ENCODE results near the gene CAMTA1.

Gene CAMTA1

DNA sequence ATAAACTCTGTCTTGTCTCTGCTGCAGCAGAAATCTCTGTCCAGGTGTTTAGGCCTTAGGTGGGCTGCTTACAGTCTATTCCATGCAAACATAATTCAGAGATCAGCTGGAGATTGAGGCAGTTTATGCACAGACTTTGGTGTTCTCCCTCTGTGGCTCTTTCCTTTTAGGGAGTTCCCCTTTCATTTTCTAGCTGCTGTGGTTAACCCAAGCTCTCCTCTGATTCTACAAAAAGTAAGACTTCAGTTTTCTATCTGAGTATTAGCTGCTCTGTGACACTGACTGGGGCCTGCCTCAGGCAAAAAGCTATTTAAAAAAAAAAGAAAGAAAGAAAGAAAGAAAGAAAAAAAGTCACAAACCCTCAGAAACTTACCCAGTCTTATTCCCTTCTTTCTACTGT lies 211.1 kb downstream of the CAMTA1 start:
- ATAC-seq (peak; percentile 84), DNase-seq (ENCODE audit: low spot score in 2 of 2) (no peak)
- H3K27ac Mint-ChIP-seq = no peak overlapping the region
- no peaks in the 10 kb centered on the region for H3K4me1 Mint-ChIP-seq
- H3K9me3 Mint-ChIP-seq = peaks cover 7% of the 10 kb centered on the region
- H3K4me3 Mint-ChIP-seq = no peak overlapping the region
- no peaks in the 10 kb centered on the region for H3K36me3 Mint-ChIP-seq

DNA sequence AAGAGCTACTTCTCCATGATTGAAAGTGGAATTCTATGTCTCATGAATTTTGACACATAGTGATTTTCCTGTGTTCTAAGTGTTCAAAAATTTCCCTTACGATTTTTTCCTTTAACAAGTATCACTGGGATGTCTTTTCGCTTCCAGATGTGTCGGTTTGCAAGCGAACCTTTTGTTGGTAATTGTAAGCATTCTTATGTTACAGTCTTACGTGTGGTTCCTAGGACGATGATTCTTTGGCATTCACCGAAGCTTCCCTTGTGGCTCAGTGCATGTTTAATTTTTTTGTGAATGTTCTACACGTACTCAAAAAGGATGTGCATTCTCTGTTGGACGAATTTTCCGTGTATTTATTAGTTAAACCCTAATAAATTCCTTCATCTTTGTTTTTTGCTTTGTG lies 211.6 kb downstream of the CAMTA1 start:
- no peak for ATAC-seq
- Mint-ChIP-seq H3K4me1 (no peaks in the 10 kb centered on the region), H3K36me3 (no peaks in the 10 kb centered on the region), H3K4me3 (no peak overlapping the region), H3K9me3 (peaks cover 7% of the 10 kb centered on the region), H3K27ac (no peak overlapping the region)
- no peak for DNase-seq (ENCODE audit: low spot score in 2 of 2)

DNA sequence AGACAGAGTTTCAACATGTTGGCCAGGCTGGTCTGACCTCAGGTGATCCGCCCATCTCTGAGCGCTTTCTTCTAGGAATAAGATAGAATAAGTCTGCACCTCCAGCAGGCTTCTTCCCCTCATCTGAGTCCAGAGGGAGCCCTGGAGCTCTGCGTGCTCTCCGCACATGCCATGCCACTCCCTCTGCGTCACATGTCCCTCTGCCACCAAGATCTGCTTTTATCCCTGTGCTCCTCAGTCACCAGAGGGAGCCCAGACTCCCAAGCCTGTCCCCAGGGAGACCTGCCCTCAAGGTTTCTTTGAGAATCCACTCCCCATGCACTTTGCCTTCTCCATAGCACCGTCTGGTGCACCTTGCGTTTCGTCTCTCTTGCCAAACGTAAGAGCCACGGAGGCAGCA lies 213.0 kb downstream of the CAMTA1 start:
- Mint-ChIP-seq H3K27ac (no peak overlapping the region), H3K9me3 (peaks cover 7% of the 10 kb centered on the region), H3K36me3 (no peaks in the 10 kb centered on the region), H3K4me3 (no peak overlapping the region), H3K4me1 (no peaks in the 10 kb centered on the region)
- no peak for DNase-seq (ENCODE audit: low spot score in 2 of 2)
- ATAC-seq = no peak

DNA sequence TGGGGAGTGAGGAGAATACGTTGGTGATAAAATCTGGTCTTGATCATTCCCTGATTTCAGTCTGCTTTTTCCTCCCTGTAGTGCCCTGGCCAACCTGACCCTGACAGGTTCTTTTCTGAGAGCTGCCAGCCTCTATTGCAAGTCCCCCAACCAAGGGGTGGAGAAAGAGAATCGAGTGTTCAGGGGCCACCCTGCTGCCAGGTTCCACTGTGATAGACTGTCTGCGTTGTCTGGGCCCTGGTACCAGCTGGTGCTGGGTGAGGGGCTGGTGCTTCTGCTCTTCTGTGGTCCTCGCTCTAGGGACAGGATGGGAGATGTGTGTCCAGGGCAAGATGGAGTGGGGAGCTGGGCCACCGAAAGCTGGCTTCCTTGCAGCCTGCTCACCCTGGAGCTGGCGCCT lies 214.6 kb downstream of the CAMTA1 start:
- DNase-seq (ENCODE audit: low spot score in 2 of 2) (no peak), ATAC-seq (no peak)
- H3K36me3 Mint-ChIP-seq = no peaks in the 10 kb centered on the region
- H3K27ac Mint-ChIP-seq = no peak overlapping the region
- H3K4me3 Mint-ChIP-seq = no peak overlapping the region
- H3K9me3 Mint-ChIP-seq = no peaks in the 10 kb centered on the region
- no peaks in the 10 kb centered on the region for H3K4me1 Mint-ChIP-seq

DNA sequence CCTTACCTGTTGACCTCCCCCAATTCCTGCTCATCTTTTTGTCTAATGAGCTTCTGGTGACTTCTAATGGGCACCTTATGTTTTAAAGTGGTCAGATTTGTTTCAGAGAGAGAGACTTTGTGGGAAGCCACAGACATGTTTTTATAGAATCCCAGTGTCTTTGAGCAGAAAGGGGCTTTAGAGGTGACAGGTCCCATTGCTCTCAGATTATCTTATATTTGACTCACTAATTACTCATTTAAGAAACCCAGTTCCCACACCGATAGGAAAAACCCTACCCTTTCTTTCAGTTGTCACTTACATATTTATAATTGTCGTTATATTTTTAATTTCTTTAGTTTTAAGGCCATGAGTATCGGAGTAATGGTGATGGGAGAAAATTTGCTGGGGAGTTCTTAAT lies 215.5 kb downstream of the CAMTA1 start:
- no peak overlapping the region for H3K4me3 Mint-ChIP-seq
- no peaks in the 10 kb centered on the region for H3K4me1 Mint-ChIP-seq
- no peak overlapping the region for H3K27ac Mint-ChIP-seq
- H3K9me3 Mint-ChIP-seq = no peaks in the 10 kb centered on the region
- DNase-seq (ENCODE audit: low spot score in 2 of 2) = no peak
- no peaks in the 10 kb centered on the region for H3K36me3 Mint-ChIP-seq
- ATAC-seq = peak; percentile 31

DNA sequence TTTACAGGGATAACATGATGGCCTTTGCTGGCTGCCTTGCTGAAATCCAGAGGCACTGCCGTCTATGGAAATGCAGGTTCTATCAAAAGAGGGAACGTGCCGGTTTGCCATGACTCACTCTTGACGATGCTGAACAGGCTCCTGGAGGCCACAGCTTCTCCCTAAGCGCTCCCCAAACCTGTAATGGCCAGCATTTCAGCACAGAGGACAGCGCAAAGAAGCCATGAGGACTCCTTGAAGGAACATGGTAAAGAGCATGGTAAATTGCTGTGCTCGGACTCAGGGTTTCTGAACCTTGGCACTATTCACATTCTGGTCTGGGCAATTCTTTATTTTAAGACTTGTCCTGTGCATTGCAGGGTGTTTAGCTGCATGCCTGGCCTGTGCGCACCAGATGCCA lies 217.5 kb downstream of the CAMTA1 start:
- Mint-ChIP-seq H3K9me3 (no peaks in the 10 kb centered on the region), H3K4me1 (no peaks in the 10 kb centered on the region)

DNA sequence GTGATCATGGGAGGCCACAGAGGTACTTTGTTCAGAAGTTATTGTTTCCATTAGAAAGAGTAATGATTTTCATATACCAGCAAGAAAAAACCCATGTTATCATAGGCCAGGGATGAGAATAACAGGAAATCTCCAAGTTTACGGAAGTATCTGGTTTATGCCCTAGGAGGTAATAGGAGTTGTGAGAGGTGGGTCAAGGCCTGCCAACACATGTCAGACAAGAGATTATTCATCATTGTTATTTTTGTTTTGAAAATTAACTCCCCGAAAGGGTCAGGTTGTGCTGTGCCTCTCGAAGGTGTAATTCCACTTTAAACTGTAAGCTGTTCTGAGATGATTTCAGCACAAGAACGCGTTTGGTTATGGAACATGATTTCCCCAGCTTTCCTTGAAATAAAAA lies 218.4 kb downstream of the CAMTA1 start:
- H3K9me3 Mint-ChIP-seq = no peaks in the 10 kb centered on the region
- H3K36me3 Mint-ChIP-seq = no peaks in the 10 kb centered on the region
- no peak for ATAC-seq
- H3K4me1 Mint-ChIP-seq = no peaks in the 10 kb centered on the region
- no peak overlapping the region for H3K4me3 Mint-ChIP-seq
- no peak overlapping the region for H3K27ac Mint-ChIP-seq
- DNase-seq (ENCODE audit: low spot score in 2 of 2) = no peak

More for the DNA sequence above, 217.5 kb downstream of the CAMTA1 start:
- Mint-ChIP-seq H3K4me3 (no peak overlapping the region), H3K36me3 (no peaks in the 10 kb centered on the region), H3K27ac (no peak overlapping the region)
- no peak for DNase-seq (ENCODE audit: low spot score in 2 of 2)
- no peak for ATAC-seq

DNA sequence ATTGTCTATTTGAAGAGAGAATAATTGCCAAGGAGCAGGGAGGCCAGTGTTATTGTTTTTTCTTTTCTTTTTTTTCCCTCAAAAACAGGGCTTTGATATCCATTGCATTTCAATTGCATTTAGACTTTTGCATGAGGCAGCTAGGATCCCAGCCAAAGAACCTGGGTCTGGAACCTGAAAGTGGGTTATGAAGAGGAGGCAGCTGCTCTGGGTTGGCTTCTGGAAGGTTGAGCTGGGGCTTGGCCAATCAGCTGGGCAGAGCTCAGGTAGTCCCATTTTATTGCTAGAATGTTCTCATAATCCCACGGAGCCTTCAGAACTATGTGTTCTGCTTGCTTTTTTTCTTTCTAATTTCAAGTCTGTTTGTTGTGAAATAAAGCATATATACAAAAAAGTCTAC lies 218.9 kb downstream of the CAMTA1 start:
- ATAC-seq (no peak), DNase-seq (ENCODE audit: low spot score in 2 of 2) (no peak)
- Mint-ChIP-seq H3K4me1 (no peaks in the 10 kb centered on the region), H3K9me3 (no peaks in the 10 kb centered on the region), H3K27ac (no peak overlapping the region), H3K4me3 (no peak overlapping the region), H3K36me3 (no peaks in the 10 kb centered on the region)

DNA sequence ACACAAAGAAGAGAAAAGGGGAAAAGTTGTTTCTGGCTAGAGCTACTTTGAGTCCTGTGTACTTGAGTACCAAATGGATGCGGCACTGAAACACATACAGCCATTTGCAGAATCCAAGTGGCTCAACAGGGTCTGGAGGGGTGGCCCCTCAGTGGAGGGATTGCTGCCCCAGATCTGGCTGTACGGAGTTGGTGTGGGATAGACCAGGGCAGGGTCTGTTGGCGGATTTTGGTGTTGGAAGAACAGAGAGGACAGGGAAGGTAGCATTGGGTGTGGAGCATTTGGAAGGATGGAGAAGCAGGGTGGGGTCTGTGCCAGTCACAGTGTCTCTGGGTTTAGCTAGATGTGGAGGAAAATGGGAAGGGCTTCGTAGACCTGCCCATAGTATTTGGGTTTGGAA lies 220.5 kb downstream of the CAMTA1 start:
- Mint-ChIP-seq H3K9me3 (no peaks in the 10 kb centered on the region), H3K4me1 (no peaks in the 10 kb centered on the region), H3K36me3 (no peaks in the 10 kb centered on the region), H3K27ac (no peak overlapping the region), H3K4me3 (no peak overlapping the region)
- DNase-seq (ENCODE audit: low spot score in 2 of 2) (no peak), ATAC-seq (no peak)

DNA sequence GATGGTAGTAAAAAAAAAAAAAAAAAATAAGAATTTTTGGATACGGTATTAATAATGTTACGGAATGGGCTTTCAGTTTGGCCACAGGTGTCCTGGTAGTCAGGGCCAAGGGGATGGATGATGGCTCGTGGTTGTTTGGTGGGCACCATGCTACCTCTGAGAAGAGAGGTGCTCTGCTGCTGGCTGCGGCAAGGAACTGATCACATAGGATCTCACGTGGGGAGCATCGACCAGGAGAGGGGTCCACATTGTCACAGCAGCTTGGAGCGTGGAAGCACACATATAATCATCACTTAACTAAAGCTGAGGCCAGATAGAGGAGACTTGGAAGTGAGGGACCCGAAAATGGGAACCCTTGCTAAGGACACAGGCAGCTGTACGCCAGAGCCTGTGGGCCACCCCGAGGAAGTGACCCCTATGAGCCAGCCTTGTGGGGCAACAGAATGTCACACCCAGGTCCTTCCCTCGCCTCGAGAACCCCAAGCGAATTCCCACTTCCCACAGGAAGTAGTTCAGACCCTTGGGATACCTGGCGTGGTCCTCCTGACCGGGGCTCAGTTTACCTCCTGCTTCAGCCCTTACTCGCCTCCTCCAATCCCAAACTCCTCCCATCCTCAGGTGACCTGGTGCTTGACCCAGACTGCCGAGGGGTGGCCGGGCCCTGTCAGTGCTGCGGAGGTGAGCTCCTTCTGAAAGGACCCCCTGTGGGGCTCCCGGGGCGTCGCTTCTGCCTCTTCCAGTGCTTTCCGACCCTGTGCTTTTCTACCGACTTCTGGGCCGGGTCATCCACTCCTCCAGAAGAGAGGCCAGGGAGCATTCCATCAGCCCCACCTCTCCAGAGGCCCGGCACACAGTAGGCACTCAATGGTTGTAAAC lies 222.0 kb downstream of the CAMTA1 start:
- no peaks in the 10 kb centered on the region for H3K36me3 Mint-ChIP-seq
- ATAC-seq (no peak), DNase-seq (ENCODE audit: low spot score in 2 of 2) (no peak)
- no peak overlapping the region for H3K4me3 Mint-ChIP-seq
- H3K4me1 Mint-ChIP-seq = no peaks in the 10 kb centered on the region
- no peak overlapping the region for H3K27ac Mint-ChIP-seq
- H3K9me3 Mint-ChIP-seq = no peaks in the 10 kb centered on the region

DNA sequence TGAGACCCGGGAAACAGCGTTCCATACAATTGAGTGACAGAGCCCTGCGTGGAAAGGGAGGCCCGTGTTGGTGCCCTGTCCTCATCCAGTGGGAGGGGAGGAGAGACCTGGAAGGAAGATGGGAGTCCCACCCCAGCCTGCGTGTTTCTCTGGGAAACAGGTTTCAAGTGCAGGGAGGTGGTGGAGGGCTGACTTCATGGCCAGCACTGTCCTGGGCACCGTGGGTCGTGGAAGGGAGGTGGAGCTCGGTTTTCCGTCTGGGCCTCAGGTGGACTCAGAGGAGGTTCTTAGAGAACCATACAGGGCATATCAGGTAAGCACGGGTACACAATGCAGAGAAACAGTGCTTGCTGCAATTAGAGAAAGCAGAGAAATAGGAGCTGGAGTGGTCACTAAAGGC lies 222.6 kb downstream of the CAMTA1 start:
- no peaks in the 10 kb centered on the region for H3K36me3 Mint-ChIP-seq
- H3K9me3 Mint-ChIP-seq = no peaks in the 10 kb centered on the region
- DNase-seq (ENCODE audit: low spot score in 2 of 2) = no peak
- H3K4me1 Mint-ChIP-seq = no peaks in the 10 kb centered on the region
- no peak overlapping the region for H3K27ac Mint-ChIP-seq
- H3K4me3 Mint-ChIP-seq = no peak overlapping the region
- no peak for ATAC-seq

DNA sequence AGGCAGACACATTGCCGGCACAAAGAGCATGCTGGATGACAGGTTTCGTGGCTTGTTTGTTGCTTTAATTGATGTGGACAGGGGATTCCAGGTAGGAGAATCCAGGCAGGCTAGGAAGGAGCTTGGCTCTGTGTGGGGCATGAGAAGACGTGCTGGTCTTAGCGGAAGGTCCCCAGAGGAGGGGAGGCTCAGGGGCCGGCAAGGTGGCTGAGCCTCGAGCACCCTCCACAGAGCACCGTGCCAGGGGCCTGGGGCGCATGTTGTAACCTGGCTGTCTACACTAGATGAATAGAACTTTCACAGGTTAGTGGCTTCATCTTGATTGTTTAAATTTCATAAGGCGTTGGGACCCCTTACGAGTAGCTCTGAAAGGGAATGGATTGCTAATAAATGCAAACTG lies 223.1 kb downstream of the CAMTA1 start:
- no peak for ATAC-seq
- no peak for DNase-seq (ENCODE audit: low spot score in 2 of 2)
- no peaks in the 10 kb centered on the region for H3K4me1 Mint-ChIP-seq
- H3K9me3 Mint-ChIP-seq = no peaks in the 10 kb centered on the region
- H3K4me3 Mint-ChIP-seq = no peak overlapping the region
- H3K36me3 Mint-ChIP-seq = no peaks in the 10 kb centered on the region
- H3K27ac Mint-ChIP-seq = no peak overlapping the region

DNA sequence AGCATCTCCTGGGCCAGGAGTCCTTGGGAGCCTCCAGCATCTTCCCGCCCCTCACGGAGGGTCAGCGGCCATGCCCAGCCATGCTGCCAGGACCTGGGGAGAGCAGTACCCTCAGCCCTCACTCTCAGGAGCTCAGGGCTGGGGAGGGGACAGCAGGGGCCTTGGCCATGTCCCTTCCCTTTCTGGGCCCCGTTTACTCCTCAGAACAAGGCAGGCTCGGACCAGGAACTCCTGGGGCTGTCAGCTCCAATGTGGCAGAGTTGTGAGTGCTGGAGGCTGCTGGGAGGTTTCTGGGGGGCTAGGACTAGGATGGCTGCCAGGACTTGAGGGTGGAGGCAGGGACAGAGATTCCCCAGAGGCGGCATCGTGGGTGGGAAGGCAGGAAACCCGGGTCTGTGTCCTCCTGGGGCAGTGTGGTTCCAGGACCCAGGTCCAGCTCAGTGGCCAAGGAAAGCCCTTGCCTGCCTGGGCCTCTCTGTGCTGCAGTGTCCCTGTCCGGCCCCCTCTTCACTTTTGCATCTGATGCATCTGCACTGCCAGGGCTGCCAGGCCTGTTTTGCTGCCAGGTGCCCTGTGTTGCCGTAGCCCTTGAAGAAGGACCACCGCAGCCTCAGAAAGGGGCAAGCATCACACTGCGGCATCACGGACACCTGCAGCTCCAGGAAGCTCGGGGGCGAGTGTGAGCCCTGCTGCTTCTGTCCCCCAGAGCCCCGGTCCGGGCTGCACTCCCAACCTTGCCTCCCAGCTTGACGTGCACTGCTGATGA lies 223.9 kb downstream of the CAMTA1 start:
- DNase-seq (ENCODE audit: low spot score in 2 of 2) (no peak), ATAC-seq (no peak)
- Mint-ChIP-seq H3K4me3 (no peak overlapping the region), H3K9me3 (no peaks in the 10 kb centered on the region), H3K4me1 (no peaks in the 10 kb centered on the region), H3K27ac (no peak overlapping the region), H3K36me3 (no peaks in the 10 kb centered on the region)

DNA sequence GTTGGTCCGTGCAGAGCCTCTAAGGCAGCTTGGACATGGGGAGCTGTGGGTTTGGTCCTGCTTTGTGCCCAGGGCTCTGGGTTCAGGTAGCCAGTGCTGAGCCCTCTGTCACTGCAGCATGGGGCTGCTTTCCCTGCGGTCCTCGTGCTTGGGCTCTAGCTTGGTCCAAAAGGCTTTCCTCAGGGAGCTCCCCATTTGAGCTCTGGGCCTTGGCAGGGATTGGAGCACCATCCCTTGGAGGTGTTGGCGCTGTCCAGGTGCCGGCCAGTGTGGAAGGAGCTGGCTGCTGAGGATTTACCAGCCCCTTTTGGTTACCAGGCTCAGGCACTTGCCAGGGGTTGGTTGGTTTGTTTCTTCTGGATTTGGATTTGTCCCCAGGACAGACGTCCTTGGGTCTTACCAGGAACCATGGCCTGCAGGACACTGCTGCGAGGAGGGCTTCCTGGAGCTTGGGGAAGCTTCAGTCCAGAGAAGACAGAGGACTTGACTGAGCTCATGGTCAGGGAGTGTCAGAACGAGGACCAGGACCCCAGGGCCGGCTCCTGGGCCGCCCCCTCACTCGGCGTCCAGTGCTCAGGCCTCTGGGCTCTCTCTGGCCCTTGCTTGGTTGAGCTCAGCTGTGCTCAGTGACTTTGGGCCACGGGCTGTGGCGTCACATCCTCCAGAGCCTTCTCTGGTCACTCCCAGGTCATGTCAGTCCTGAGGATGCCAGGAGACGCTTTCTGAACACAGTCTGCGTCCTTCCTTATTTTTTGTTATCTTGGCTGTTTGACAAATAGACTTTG lies 224.7 kb downstream of the CAMTA1 start:
- Mint-ChIP-seq H3K4me1 (no peaks in the 10 kb centered on the region), H3K27ac (no peak overlapping the region), H3K36me3 (no peaks in the 10 kb centered on the region), H3K4me3 (no peak overlapping the region), H3K9me3 (no peaks in the 10 kb centered on the region)
- DNase-seq (ENCODE audit: low spot score in 2 of 2) (no peak), ATAC-seq (no peak)

DNA sequence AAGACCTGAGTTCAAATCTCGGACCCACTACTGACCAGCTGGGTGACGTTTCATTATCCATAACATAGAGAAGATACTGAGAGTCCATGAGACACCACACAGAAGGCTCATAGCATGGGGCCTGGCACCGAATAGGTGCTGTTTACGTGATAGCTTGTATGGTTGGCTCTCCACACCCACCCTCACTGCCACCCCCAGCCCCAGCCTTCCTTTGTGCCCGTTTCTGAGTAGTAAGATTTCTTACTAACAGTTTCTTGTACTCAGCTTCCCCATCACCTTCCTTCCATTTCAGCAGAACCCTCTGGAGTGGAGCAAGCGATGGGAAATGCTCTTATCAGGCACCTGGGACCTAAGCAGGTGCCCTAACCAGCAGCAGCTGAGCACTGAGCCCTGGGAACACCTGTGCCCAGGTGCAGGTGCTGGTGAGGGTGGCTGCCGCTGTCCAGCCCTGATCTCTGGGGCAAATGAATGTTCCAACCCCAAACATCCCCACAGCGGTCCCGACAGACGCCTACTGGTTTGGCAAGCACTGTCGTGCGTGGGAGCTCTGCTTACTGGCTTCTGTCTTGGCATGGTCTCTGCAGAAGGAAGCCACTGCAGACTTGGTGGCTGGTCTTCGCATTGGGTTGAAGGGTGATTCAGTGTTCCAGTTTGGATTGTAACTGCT lies 225.4 kb downstream of the CAMTA1 start:
- ATAC-seq = no peak
- no peaks in the 10 kb centered on the region for H3K9me3 Mint-ChIP-seq
- H3K4me1 Mint-ChIP-seq = no peaks in the 10 kb centered on the region
- no peak for DNase-seq (ENCODE audit: low spot score in 2 of 2)
- H3K27ac Mint-ChIP-seq = no peak overlapping the region
- no peaks in the 10 kb centered on the region for H3K36me3 Mint-ChIP-seq
- no peak overlapping the region for H3K4me3 Mint-ChIP-seq
